Measurements from ENCODE around the gene CRTC1.

CRTC1 gene

GRCh38 chr19:18831524-18832305 is 148.2 kb downstream of the CRTC1 start, which contains the start of gene UPF1:
TSS of gene UPF1 (plus strand) at chr19:18831959. CDS start at chr19:18832210, 251 bp downstream.
- DNase-seq (ENCODE audit: low read depth) = no peak
- no peak for TF ChIP-seq CTCF (IDR thresholded peaks at IDR 0.05; ENCODE audit: control insufficient read depth, insufficient read depth, low read depth, low read length, missing control alignments)
- peak within 1 kb of the TSS; percentile 94 for H3K4me3 ChIP-seq (ENCODE audit: control insufficient read depth, low read depth, low read length)
